GM12864 (cell line): Measurements from ENCODE around the gene TMEM176B.

Experiments
- DNase-seq: peaks from one replicate; pipeline ENCODE4 v3.0.0-alpha.2; 2011; ENCODE audit warnings: low read depth
- H3K4me3 ChIP-seq: 2 replicates; pipeline ENCODE4 v1.5.1; 2011; ENCODE audit warnings: mild to moderate bottlenecking, low read depth, low read length, control low read depth
- TF ChIP-seq, protein P1 (sequence below): IDR thresholded peaks from 2 replicates; pipeline ENCODE4 v1.5.1; 2011; ENCODE audit warnings: low read depth, mild to moderate bottlenecking, moderate library complexity, low read length, control low read depth, inconsistent platforms; ENCODE audit errors: missing control alignments

TMEM176B gene

DNA sequence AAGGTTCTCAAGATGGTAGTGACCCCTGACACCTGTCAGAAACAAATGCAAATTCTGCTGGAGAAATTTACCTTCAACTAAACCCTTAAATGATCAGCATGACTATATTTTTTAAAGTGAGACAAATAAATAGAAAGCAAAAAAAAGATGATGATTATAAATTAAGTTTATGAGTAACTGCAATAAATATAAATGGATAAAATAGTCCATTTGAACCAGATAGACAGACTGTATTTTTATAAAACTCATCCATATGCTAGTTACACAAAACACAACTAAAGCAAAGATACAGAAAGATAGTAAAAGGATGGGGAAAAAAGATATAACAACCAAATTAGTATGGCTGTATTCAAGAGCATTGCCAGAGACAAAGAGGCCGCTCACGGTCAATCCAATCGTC lies 6.3 kb upstream of the TMEM176B start:
- TF ChIP-seq, protein P1, sequence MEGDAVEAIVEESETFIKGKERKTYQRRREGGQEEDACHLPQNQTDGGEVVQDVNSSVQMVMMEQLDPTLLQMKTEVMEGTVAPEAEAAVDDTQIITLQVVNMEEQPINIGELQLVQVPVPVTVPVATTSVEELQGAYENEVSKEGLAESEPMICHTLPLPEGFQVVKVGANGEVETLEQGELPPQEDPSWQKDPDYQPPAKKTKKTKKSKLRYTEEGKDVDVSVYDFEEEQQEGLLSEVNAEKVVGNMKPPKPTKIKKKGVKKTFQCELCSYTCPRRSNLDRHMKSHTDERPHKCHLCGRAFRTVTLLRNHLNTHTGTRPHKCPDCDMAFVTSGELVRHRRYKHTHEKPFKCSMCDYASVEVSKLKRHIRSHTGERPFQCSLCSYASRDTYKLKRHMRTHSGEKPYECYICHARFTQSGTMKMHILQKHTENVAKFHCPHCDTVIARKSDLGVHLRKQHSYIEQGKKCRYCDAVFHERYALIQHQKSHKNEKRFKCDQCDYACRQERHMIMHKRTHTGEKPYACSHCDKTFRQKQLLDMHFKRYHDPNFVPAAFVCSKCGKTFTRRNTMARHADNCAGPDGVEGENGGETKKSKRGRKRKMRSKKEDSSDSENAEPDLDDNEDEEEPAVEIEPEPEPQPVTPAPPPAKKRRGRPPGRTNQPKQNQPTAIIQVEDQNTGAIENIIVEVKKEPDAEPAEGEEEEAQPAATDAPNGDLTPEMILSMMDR, result no peak
- no peak overlapping the region for H3K4me3 ChIP-seq
- DNase-seq, result no peak

DNA sequence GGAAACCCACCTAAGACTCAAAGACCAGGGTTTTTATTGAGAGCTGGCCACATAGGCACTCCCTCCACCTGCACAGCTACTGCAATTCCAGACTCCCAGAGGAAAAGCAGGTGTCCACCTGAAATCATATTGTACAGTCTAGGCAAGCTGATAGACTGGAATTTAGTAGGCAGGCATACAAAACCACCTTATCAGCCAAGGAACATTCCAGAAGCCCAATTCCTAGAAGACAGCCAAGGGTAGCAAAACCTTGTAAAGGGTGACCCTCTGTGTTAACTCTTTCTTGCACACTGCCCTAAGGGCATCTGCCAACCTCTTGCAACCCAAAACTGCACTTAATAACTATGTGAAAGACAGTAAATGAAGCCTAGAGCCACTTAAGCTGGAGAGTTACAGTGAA lies 5.7 kb upstream of the TMEM176B start:
- TF ChIP-seq, protein P1, result no peak
- no peak overlapping the region for H3K4me3 ChIP-seq
- no peak for DNase-seq

DNA sequence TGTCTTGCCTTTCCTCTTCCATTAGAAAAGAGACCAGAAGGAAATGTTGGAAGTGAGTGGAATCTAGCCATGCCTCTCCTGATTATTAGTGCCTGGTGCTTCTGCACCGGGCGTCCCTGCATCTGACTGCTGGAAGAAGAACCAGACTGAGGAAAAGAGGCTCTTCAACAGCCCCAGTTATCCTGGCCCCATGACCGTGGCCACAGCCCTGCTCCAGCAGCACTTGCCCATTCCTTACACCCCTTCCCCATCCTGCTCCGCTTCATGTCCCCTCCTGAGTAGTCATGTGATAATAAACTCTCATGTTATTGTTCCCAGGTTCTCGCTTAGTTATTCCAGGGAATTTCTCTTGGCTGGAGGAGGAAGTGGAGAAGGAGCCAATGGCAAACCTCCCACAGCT lies 4.6 kb upstream of the TMEM176B start:
- H3K4me3 ChIP-seq, result no peak overlapping the region
- no peak for DNase-seq
- TF ChIP-seq, protein P1, result no peak

DNA sequence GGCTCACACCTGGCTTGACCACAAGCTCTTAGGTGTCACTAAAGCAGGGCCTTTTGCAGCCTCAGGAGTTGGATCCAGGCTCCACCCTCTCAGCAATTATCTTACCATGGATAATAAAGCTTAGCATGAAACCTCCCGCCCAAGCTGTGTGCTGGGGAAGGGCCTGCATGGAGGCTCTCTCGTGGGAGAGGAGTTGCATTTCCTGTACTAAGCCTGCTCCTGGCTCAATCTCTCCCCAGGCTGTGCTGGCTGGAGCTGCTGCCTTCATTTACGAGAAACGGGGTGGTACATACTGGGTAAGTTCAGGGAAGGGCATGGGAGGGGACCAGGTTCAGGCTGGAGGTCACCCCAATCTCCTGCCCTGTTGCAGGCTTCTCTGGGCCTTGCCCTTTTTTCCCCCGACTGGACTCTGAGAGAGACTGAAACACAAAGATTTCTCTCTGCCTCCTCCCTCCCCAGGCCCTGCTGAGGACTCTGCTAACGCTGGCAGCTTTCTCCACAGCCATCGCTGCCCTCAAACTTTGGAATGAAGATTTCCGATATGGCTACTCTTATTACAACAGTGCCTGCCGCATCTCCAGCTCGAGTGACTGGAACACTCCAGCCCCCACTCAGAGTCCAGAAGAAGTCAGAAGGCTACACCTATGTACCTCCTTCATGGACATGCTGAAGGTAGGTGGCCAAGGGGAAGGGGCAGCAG lies 3.1 kb upstream of the TMEM176B start:
- H3K4me3 ChIP-seq, result no peak overlapping the region
- TF ChIP-seq, protein P1, result no peak
- DNase-seq, result no peak

DNA sequence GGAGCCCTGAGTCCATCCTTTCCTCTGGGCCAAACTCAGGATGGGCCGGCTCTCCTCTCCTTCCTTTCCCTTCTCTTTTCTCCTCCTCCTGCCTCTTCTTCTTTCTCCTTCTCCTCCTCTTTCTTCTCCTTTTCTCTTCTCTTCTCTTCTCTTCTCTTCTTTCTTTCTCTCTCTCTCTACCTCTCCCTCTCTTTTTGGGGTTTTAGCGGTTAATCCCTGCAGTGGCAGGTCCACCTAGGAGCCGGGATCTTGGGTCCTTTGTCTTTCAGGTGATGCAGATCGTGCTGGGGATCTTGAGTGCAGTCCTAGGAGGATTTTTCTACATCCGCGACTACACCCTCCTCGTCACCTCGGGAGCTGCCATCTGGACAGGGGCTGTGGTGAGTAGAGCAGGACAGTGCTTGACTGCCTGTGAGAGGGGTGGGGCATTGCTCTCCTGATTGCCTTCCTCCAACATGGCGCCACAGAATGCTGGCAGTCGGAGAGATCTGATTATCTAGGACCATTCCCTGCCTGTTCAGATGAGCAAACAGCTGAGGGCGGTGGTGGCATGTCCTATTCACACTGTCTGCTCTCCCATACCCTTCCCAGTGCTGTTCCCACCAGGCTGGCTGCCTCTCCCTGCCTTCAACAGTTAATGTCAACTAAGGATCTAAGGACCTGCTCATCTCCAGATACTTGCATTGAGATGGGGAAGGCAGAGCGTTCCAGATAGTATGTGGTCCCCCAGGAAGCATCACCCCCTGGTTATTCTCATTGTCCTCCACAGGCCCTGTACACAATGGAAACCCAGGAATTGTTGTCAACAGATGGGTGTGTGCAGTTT lies 2.0 kb upstream of the TMEM176B start:
- TF ChIP-seq, protein P1, result no peak
- DNase-seq, result no peak
- no peak overlapping the region for H3K4me3 ChIP-seq

DNA sequence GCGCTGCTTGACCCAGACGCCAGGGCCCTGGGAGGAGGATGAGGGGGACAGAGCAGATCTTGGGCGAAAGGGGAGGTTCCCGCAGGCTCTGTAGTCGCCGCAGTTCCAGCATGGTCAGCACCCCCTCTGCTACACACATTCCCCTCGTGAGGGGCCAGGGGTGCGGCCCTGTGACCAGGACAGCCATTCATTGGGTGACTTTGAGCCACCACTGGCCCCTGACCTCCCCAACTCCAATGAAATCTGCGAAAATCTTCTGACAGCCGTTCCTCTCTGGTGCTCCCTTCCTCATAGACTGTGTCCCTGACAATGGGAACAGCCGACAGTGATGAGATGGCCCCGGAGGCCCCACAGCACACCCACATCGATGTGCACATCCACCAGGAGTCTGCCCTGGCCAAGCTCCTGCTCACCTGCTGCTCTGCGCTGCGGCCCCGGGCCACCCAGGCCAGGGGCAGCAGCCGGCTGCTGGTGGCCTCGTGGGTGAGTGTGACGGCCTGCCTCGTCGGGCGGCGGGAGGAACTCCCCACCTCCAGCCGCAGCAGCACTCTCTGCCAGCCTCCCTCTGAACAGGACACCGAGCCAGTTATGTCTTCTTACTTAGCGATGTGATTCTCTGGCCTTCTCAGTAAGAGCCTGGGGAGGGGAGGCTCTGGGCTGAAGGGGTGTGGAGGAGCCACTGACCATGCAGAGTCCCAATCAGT lies 1.2 kb upstream of the TMEM176B start:
- no peak for DNase-seq
- no peak overlapping the region for H3K4me3 ChIP-seq
- TF ChIP-seq, protein P1, result no peak
